ENCODE data around the gene TRIM16.
A peak's percentile ranks its signal among the peaks of the same experiment; 100 is the strongest.
"Not testable (repeated sequence)": the region's sequence is repeated elsewhere in the genome, so short reads cannot be mapped to it uniquely, and the experiment has no call there.

The TRIM16 gene

GRCh38 chr17:15648386-15648785 lies 35.7 kb downstream of the TRIM16 start:
- no peak for TF ChIP-seq POLR2A (IDR thresholded peaks at IDR 0.05; ENCODE audit: low read depth, low read length)
- FAIRE-seq (no peak), DNase-seq (ENCODE audit: insufficient read length, low spot score) (no peak)

GRCh38 chr17:15645942-15646312 lies 38.2 kb downstream of the TRIM16 start:
- DNase-seq (ENCODE audit: insufficient read length, low spot score); FAIRE-seq: not testable (repeated sequence)

GRCh38 chr17:15645099-15645941 lies 38.8 kb downstream of the TRIM16 start:
- not testable (repeated sequence) for DNase-seq (ENCODE audit: insufficient read length, low spot score); FAIRE-seq

- peak; percentile 93 for FAIRE-seq
- not testable (repeated sequence) for DNase-seq (ENCODE audit: insufficient read length, low spot score)
These were observed 41.4 kb downstream of the TRIM16 start for GRCh38 chr17:15642505-15643251.

GRCh38 chr17:15642014-15642413 lies 42.1 kb downstream of the TRIM16 start:
- DNase-seq (ENCODE audit: insufficient read length, low spot score); FAIRE-seq: not testable (repeated sequence)

GRCh38 chr17:15630930-15631453 lies 53.1 kb downstream of the TRIM16 start:
- FAIRE-seq: peak; percentile 68
- DNase-seq (ENCODE audit: insufficient read length, low spot score): not testable (repeated sequence)

GRCh38 chr17:15629991-15630390 lies 54.1 kb downstream of the TRIM16 start:
- not testable (repeated sequence) for FAIRE-seq; DNase-seq (ENCODE audit: insufficient read length, low spot score)

- FAIRE-seq; DNase-seq (ENCODE audit: insufficient read length, low spot score): not testable (repeated sequence)
These were observed 60.4 kb downstream of the TRIM16 start for GRCh38 chr17:15623661-15624209.

- DNase-seq (ENCODE audit: insufficient read length, low spot score); FAIRE-seq: not testable (repeated sequence)
These were observed 60.9 kb downstream of the TRIM16 start for GRCh38 chr17:15623255-15623654.

GRCh38 chr17:15622124-15622523 lies 62.0 kb downstream of the TRIM16 start:
- not testable (repeated sequence) for FAIRE-seq; DNase-seq (ENCODE audit: insufficient read length, low spot score)

GRCh38 chr17:15619331-15620058 lies 64.6 kb downstream of the TRIM16 start, which contains the start of gene FBXW10B:
Gene FBXW10B (minus strand): TSS chr17:15619704. CDS start chr17:15619512, 192 bp downstream.
- not testable (repeated sequence) for DNase-seq (ENCODE audit: insufficient read length, low spot score); FAIRE-seq

GRCh38 chr17:15616828-15617227 lies 67.3 kb downstream of the TRIM16 start:
- not testable (repeated sequence) for FAIRE-seq; DNase-seq (ENCODE audit: insufficient read length, low spot score)

- FAIRE-seq; DNase-seq (ENCODE audit: insufficient read length, low spot score): not testable (repeated sequence)
These were observed 68.3 kb downstream of the TRIM16 start for GRCh38 chr17:15615850-15616249.

- DNase-seq (ENCODE audit: insufficient read length, low spot score); FAIRE-seq: not testable (repeated sequence)
These were observed 71.0 kb downstream of the TRIM16 start for GRCh38 chr17:15613111-15613510.

- FAIRE-seq: not testable (repeated sequence)
These were observed 91.2 kb downstream of the TRIM16 start for GRCh38 chr17:15592960-15593359.

GRCh38 chr17:15591986-15592385 lies 92.1 kb downstream of the TRIM16 start:
- not testable (repeated sequence) for FAIRE-seq; DNase-seq (ENCODE audit: insufficient read length, low spot score)

More at GRCh38 chr17:15592960-15593359, 91.2 kb downstream of the TRIM16 start:
- DNase-seq (ENCODE audit: insufficient read length, low spot score): not testable (repeated sequence)

- DNase-seq (ENCODE audit: insufficient read length, low spot score); FAIRE-seq: not testable (repeated sequence)
These were observed 93.3 kb downstream of the TRIM16 start for GRCh38 chr17:15590844-15591243.

GRCh38 chr17:15589544-15590536 lies 94.3 kb downstream of the TRIM16 start:
- not testable (repeated sequence) for DNase-seq (ENCODE audit: insufficient read length, low spot score); FAIRE-seq
